NCI-H2196 treated with DMSO at 0.1 percent for 48 hours (cell line): ENCODE results near the gene CYSRT1.

Experiments
- DNase-seq: peaks from one replicate; lab custom pipeline; 2025; ENCODE audit not compliant: unreplicated experiment; lab: John Stamatoyannopoulos, UW

CYSRT1 gene

GRCh38 chr9:137190315-137190856 lies 34.6 kb upstream of the CYSRT1 start:
- no peak for DNase-seq

DNA sequence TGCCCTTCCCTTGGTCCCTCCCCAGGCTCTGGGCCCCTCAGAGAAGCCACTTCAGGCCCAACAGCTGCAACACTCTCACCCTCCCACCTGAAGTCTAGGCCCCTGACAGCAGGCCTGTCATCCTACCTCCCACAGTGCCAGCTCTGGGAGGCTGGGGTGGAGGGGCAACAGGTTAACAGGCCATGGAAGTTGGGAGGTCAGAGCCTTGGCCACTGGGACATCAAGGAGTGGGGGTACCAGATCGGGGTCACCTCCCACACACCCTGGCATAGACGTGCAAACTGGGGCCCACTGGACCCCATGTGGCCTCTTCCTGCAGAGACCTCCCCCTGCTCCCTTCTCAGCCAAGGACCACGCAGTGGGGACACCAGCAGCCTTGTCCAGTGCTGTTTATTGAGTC lies 33.7 kb upstream of the CYSRT1 start:
- no peak for DNase-seq

DNA sequence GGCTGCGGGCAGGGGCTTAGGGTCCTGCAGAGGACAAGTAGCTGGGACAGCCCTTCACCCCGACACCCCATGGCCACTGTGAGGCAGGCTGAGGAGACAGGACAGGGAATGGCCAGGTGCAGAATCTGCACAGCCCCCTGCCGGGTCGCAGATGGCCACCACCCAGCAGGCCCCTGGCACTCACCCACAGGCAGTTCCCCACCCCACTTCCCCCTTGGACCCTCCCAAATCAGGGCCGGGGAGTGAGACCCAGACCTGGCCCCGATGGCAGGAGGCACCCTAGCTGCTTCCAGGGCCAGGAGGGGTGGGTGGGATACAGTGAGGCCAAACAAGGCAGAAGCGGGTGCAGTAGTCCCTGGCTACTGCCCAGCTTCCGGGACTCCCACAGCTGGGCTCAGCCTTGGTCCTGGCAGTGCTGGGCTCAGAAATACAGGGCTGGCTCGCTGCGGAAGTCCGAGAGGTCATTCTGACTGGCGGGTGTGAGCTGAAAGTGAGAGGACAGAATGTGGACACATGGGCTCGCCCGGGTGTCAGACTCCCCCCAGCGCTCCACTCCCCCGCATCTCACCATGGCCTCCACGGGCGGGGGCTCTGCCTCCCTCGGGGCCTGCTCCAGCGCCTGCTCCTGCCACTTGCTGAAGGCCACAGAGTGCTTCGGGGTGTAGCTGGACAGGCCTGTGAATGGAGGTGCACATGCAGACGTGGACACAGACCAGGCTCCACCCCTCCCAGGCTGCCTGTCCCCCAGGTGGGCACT lies 33.1 kb upstream of the CYSRT1 start:
- DNase-seq: no peak

GRCh38 chr9:137192448-137192780 lies 32.6 kb upstream of the CYSRT1 start:
- no peak for DNase-seq

GRCh38 chr9:137192859-137193258 lies 32.1 kb upstream of the CYSRT1 start:
- no peak for DNase-seq

DNA sequence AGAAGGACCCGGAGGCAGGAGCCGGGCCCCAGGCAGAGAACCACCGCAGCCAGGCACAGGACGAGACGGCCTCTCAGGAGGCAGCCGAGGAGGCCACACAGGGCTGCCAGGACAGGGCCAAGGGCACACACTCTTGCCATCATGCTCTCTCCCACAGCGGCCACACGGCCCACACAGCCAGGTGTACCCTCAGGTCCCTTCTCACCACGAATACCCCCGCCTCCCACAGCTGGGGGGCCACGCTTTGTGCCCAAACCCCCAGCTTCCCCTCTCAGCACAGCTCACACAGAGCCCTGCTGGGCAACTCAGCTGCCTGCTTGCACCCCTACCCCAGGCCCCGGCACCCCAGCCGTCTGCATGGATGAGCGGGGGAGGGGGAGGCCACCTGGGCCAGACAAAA lies 31.2 kb upstream of the CYSRT1 start:
- DNase-seq: no peak

GRCh38 chr9:137194388-137194787 lies 30.6 kb upstream of the CYSRT1 start:
- no peak for DNase-seq

DNA sequence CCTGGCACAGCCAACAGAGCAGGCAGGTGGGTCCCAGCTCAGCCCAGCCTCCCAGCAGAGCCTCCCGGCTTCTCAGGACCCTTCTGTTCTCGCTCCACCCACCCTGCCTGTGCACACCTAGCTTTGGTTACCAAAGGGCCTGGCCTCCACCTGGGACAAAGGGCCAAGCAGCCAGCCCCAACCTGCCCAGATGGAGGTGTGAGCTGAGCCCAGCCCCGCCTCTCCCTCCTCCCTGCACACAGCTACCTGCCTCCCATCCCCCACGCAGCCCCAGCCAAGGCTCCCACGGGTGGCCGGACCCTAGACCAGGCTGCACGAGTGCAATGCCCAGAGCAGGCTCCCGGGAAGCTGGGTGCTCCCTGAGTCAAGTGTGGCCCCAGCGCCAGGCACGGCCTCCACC lies 30.1 kb upstream of the CYSRT1 start:
- peak; percentile 66 for DNase-seq

GRCh38 chr9:137195525-137196220 lies 29.3 kb upstream of the CYSRT1 start:
- DNase-seq: peak; percentile 84

GRCh38 chr9:137198051-137198901 lies 26.7 kb upstream of the CYSRT1 start:
- DNase-seq: no peak

DNA sequence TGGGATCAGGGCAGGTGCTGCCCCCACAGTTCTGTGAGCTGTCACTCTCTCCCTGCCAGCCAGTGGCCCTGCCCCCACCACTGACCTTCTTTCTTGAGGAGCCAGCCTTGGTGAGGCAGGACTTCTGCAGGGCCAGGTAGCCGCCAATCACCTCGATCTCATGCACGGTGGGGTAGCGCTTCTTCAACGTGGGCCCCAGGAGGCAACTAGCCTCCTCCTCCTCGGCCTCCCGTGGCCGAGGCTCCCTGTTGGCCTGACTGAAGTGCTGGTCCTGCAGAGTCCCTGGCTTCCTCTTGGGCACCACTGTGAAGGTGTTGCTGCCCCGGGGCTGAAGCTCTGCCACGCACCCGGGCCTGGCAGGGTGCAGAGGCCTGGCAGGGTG lies 26.1 kb upstream of the CYSRT1 start:
- DNase-seq: no peak

GRCh38 chr9:137199411-137200121 lies 25.4 kb upstream of the CYSRT1 start:
- no peak for DNase-seq

DNA sequence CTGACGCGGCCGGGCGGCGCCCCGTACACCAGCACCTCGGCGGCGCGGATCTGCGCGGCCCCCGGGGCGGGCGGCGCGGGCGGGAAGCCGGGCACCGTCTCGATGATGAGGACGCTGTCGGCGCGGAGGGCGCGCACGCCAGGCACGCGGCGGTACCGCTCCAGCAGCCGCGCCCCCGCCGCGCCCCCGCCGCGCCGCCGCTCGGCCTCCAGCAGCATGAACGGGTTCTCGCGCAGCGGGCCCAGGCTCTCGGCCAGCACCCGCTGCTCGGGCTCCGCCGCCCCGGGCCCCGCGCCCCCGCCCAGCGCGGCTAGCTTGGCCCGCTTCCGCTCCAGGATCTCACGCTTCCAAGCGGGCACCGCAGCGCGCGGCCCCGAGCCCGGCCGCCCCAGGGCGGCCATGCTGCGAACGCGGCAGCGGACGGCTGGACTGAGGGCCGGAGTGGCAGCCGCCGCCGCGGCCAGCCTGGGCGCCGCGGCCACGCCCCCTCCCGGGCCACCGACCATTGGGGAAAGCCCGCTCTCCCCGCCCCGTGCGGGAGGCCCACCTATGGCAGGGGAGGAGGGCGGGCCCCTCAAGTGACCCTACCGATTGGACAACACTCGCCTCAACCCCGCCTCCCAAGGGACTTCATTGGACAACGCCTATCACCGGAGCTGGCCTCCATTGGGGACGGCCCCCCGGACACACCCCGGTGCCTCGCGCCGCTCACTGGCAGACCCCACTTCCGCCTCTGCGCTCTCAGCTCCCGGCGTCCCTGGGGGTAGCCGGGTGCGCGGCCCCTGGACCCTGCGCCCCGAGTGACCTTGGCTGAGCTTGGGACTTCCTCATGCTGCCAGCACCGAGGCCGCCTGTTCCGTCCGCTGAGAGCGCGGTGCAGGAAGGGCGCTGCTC lies 24.4 kb upstream of the CYSRT1 start, which contains the start of gene TPRN:
Gene TPRN (minus strand): TSS at position 431 of the 894 bp plus-strand sequence. CDS start 30 bp downstream, at position 401.
- peak; percentile 98 for DNase-seq

DNA sequence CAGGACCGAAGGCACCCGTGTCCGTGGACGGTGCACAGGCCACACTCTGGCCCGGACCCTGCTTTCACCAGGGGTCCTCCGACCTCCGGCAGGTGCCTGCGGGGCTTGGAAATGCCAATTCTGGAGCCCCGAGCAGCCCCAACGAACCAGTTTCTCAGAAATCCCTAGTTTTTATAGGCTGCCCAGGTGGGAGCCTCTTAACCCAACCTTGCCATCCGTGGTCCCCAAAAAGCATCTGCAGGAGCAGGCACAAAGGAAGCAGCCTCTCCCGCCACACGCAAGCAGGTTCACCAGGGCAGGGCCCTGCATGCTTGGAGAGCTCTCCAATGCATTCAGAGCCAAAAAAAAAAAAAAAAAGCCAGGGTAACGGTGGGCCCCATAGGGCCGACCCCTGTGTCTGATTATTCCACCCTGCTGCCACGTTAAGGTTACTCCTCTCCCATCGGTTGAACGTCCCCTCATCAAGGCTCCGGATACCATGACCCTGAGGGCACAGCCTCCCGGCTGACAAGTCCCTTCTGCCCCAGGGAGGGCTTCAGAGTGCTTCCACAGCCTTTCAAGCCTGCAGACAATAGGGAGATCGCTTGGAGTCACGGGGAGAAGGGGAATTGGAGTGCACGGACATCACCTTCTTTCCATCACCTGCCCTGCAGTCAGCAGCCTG lies 23.6 kb upstream of the CYSRT1 start:
- DNase-seq: no peak

DNA sequence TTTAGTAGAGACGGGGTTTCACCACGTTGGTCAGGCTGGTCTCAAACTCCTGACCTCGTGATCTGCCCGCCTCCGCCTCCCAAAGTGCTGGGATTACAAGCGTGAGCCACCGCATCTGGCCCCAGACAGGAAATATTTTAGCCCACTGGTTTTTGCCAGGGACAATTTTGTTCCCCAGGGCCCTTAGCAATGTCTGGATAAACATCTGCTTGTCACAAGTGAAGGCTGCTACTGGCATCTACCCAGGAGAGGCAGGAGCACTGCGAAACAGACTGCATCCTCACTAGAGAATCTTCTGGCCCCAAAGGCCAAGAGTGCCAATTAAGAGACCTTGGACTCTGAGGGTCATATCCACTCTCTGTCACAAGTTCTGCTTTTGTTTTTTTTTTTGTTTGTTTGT lies 22.0 kb upstream of the CYSRT1 start:
- no peak for DNase-seq

DNA sequence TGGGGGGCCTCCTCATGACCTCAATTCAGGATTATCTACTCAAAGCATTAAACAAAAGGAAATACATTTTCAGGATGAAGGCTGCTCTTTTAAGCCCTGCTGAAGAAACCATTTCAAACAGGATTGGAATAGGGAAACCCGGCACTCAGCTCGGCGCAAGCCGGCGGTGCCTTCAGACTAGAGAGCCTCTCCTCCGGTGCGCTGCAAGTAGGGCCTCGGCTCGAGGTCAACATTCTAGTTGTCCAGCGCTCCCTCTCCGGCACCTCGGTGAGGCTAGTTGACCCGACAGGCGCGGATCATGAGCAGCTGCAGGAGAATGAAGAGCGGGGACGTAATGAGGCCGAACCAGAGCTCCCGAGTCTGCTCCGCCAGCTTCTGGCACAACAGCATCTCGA lies 20.2 kb upstream of the CYSRT1 start:
- DNase-seq: no peak

- peak; percentile 58 for DNase-seq
These were observed 19.6 kb upstream of the CYSRT1 start, which contains the start of the genes NDOR1 and TMEM203 for GRCh38 chr9:137205126-137206069. Gene NDOR1, plus strand, starts transcription at chr9:137205700. Its CDS starts 78 bp downstream, at chr9:137205778. Gene TMEM203, minus strand, starts transcription at chr9:137205648. Its CDS starts 234 bp downstream, at chr9:137205414.

GRCh38 chr9:137206602-137207001 lies 18.4 kb upstream of the CYSRT1 start:
- no peak for DNase-seq
